H9 (cell line): ENCODE results near the gene NCR1. TPM values are rescaled to one million over a fixed set of nuclear protein-coding genes. Genes with fewer than 3 reads are reported as not detected.
A peak's percentile ranks its signal among the peaks of the same experiment; 100 is the strongest.

Experiments used
- DNase-seq: peaks from one replicate; pipeline ENCODE4 v3.0.0-alpha.2; 2017
- H2AFZ ChIP-seq: one replicate; pipeline ENCODE4 v1.6.1; 2013; ENCODE audit warnings: mild to moderate bottlenecking, low read length, control low read depth, moderate library complexity
- H2AK5ac ChIP-seq: 2 replicates; pipeline ENCODE4 v1.6.1; 2013; ENCODE audit warnings: low read length, control low read depth, mixed read lengths; ENCODE audit not compliant: insufficient read length
- H2BK120ac ChIP-seq: one replicate; pipeline ENCODE4 v1.6.1; 2013; ENCODE audit warnings: low read depth, mild to moderate bottlenecking, low read length, control low read depth, inconsistent platforms; ENCODE audit not compliant: poor library complexity, severe bottlenecking
- H2BK12ac ChIP-seq: 2 replicates; pipeline ENCODE4 v1.6.1; 2013; ENCODE audit warnings: low read length, control low read depth, mixed read lengths, low read depth; ENCODE audit not compliant: insufficient read length
- H2BK15ac ChIP-seq: 2 replicates; pipeline ENCODE4 v1.6.1; 2013; ENCODE audit warnings: low read depth, low read length, control low read depth
- H2BK20ac ChIP-seq: one replicate; pipeline ENCODE4 v1.6.1; 2013; ENCODE audit warnings: low read depth, mild to moderate bottlenecking, low read length, control low read depth, inconsistent platforms; ENCODE audit not compliant: poor library complexity, severe bottlenecking
- H2BK5ac ChIP-seq: 2 replicates; pipeline ENCODE4 v1.6.1; 2013; ENCODE audit warnings: low read length, control low read depth, mixed read lengths; ENCODE audit not compliant: insufficient read length
- H3K14ac ChIP-seq: 2 replicates; pipeline ENCODE4 v1.6.1; 2013; ENCODE audit warnings: low read length, control low read depth; ENCODE audit not compliant: insufficient read depth
- H3K18ac ChIP-seq: 2 replicates; pipeline ENCODE4 v1.6.1; 2013; ENCODE audit warnings: low read depth, mild to moderate bottlenecking, mixed read lengths, low read length, control low read depth; ENCODE audit not compliant: insufficient read length
- H3K23ac ChIP-seq: 2 replicates; pipeline ENCODE4 v1.6.1; 2013; ENCODE audit warnings: low read length, control low read depth, mixed read lengths, low read depth; ENCODE audit not compliant: insufficient read length
- H3K23me2 ChIP-seq: 2 replicates; pipeline ENCODE4 v1.6.1; 2013; ENCODE audit warnings: low read depth, mild to moderate bottlenecking, mixed read lengths, low read length, control low read depth; ENCODE audit not compliant: insufficient read length, poor library complexity, severe bottlenecking
- H3K27ac ChIP-seq: 2 replicates; pipeline ENCODE4 v1.5.1; 2013; ENCODE audit warnings: low read length, control low read depth, mixed read lengths, low read depth; ENCODE audit not compliant: insufficient read length
- H3K27me3 ChIP-seq: 2 replicates; pipeline ENCODE4 v1.6.1; 2013; ENCODE audit warnings: low read length, control low read depth, inconsistent platforms; ENCODE audit not compliant: insufficient read depth
- H3K4ac ChIP-seq: 2 replicates; pipeline ENCODE4 v1.6.1; 2013; ENCODE audit warnings: low read depth, mild to moderate bottlenecking, control low read depth, inconsistent platforms, low read length, moderate library complexity
- H3K4me1 ChIP-seq: 2 replicates; pipeline ENCODE4 v1.6.1; 2013; ENCODE audit warnings: low read length, control low read depth, inconsistent platforms; ENCODE audit not compliant: insufficient read depth
- H3K4me2 ChIP-seq: 2 replicates; pipeline ENCODE4 v1.6.1; 2013; ENCODE audit warnings: low read length, control low read depth, mixed read lengths; ENCODE audit not compliant: insufficient read length, insufficient read depth
- H3K56ac ChIP-seq: 2 replicates; pipeline ENCODE4 v1.6.1; 2013; ENCODE audit warnings: low read depth, mild to moderate bottlenecking, mixed read lengths, low read length, control low read depth; ENCODE audit not compliant: insufficient read length
- H3K79me1 ChIP-seq: 2 replicates; pipeline ENCODE4 v1.6.1; 2013; ENCODE audit warnings: low read depth, mild to moderate bottlenecking, moderate library complexity, low read length, control low read depth, inconsistent platforms; ENCODE audit not compliant: insufficient read depth, poor library complexity, severe bottlenecking
- H3K79me2 ChIP-seq: 2 replicates; pipeline ENCODE4 v1.6.1; 2013; ENCODE audit warnings: low read length, control low read depth, inconsistent platforms; ENCODE audit not compliant: insufficient read depth
- H3K9ac ChIP-seq: 2 replicates; pipeline ENCODE4 v1.6.1; 2013; ENCODE audit warnings: low read length, control low read depth, mixed read lengths; ENCODE audit not compliant: insufficient read length; ENCODE audit errors: extremely low read depth
- H3K9me3 ChIP-seq: one replicate; pipeline ENCODE4 v1.6.1; 2013; ENCODE audit warnings: low read depth, low read length, inconsistent platforms; ENCODE audit not compliant: control insufficient read depth
- H3T11ph ChIP-seq: one replicate; pipeline ENCODE4 v1.6.1; 2013; ENCODE audit warnings: mild to moderate bottlenecking, low read length, control low read depth, inconsistent platforms
- H4K20me1 ChIP-seq: one replicate; pipeline ENCODE4 v1.6.1; 2013; ENCODE audit not compliant: control insufficient read depth, insufficient read length, insufficient read depth
- H4K5ac ChIP-seq: 2 replicates; pipeline ENCODE4 v1.6.1; 2013; ENCODE audit warnings: low read depth, mild to moderate bottlenecking, mixed read lengths, low read length, control low read depth; ENCODE audit not compliant: insufficient read length
- H4K8ac ChIP-seq: replicated peaks from 2 replicates; pipeline ENCODE4 v1.6.1; 2013; ENCODE audit warnings: low read length, control low read depth, mixed read lengths, low read depth; ENCODE audit not compliant: insufficient read length
- H4K91ac ChIP-seq: 2 replicates; pipeline ENCODE4 v1.6.1; 2013; ENCODE audit warnings: low read depth, mild to moderate bottlenecking, moderate library complexity, mixed read lengths, low read length, control low read depth; ENCODE audit not compliant: insufficient read length
- H3K27ac Mint-ChIP-seq, 3 experiments: 2 replicates in 2 of 3; 3 replicates in 1 of 3; pipeline ENCODE4 v1.8.0; 2020 to 2021; ENCODE audit warnings: mixed read lengths in 3 of 3, mild to moderate bottlenecking in 1 of 3, moderate library complexity in 1 of 3
- H3K27me3 Mint-ChIP-seq: 2 replicates; pipeline ENCODE4 v1.8.0; 2021; ENCODE audit warnings: low read depth, mild to moderate bottlenecking, moderate library complexity, mixed read lengths
- H3K36me3 Mint-ChIP-seq, 3 experiments: 2 replicates in 2 of 3; 3 replicates in 1 of 3; pipeline ENCODE4 v1.8.0; 2020 to 2021; ENCODE audit warnings: low read depth in 3 of 3, mixed read lengths in 3 of 3; ENCODE audit not compliant: insufficient read depth in 1 of 3
- H3K4me1 Mint-ChIP-seq, 2 experiments: 2 replicates each; pipeline ENCODE4 v1.8.0; 2020; ENCODE audit warnings: mixed read lengths in 2 of 2
- H3K4me3 Mint-ChIP-seq, 2 experiments: 2 replicates in 1 of 2; 3 replicates in 1 of 2; pipeline ENCODE4 v1.8.0; 2020 to 2021; ENCODE audit warnings: mild to moderate bottlenecking in 2 of 2, mixed read lengths in 2 of 2, moderate library complexity in 1 of 2
- H3K9me3 Mint-ChIP-seq, 2 experiments: 2 replicates in 1 of 2; 3 replicates in 1 of 2; pipeline ENCODE4 v1.8.0; 2020; ENCODE audit warnings: mild to moderate bottlenecking in 2 of 2, mixed read lengths in 2 of 2, moderate library complexity in 1 of 2
- WGBS: extraction: QIAGEN DNeasy Blood & Tissue Kit; methylation state at CpG from one replicate; pipeline ENCODE4 v1.1.7; 2013; ENCODE audit warnings: missing lambda C conversion rate, low lambda C conversion rate, mixed read lengths; ENCODE audit not compliant: insufficient read length; ENCODE audit errors: extremely low coverage; 5-methylcytosine and 5-hydroxymethylcytosine counted together
- total RNA-seq: library from RNA; stranded (reverse); gene quantifications from 2 replicates; pipeline ENCODE4 v1.2.1, GENCODE V29; 2021
- TF ChIP-seq, protein P1 (sequence below): fragments of 200-600 bp; sonication (generic); conservative IDR thresholded peaks from 3 replicates; pipeline ENCODE4 v1.8.0; 2021; ENCODE audit warnings: antibody characterized with exemption, mild to moderate bottlenecking

The NCR1 gene
- total RNA-seq, 1 experiment from 2014 or later, result 2.0 TPM

- no peak within 1 kb of the TSS for H4K5ac ChIP-seq
- peaks cover 0 to 84% of the 10 kb centered on the region in 2 experiments; a peak in 2 of 5 replicates for H3K9me3 Mint-ChIP-seq
- H3K79me1 ChIP-seq, result no peaks in the 10 kb centered on the region
- H4K91ac ChIP-seq, result no peak within 1 kb of the TSS
- no peak within 1 kb of the TSS for H3K56ac ChIP-seq
- H3K18ac ChIP-seq, result peak within 1 kb of the TSS; percentile 63
- no peak within 1 kb of the TSS for H3K4ac ChIP-seq
- H2BK15ac ChIP-seq, result no peak within 1 kb of the TSS
- no peaks in the 10 kb centered on the region for H3K36me3 Mint-ChIP-seq
- H2BK20ac ChIP-seq, result no peak within 1 kb of the TSS
- no peak within 1 kb of the TSS for H2BK12ac ChIP-seq
- H3K27me3 ChIP-seq, result no peaks in the 10 kb centered on the region
- H3T11ph ChIP-seq, result no peak within 1 kb of the TSS
- H2BK5ac ChIP-seq, result no peak within 1 kb of the TSS
- no CpG with 5 or more reads among the region's 8 CpGs for WGBS
- peaks cover 0 to 22% of the 10 kb centered on the region in 2 experiments; a peak in 2 of 4 replicates for H3K4me1 Mint-ChIP-seq
- H3K27me3 Mint-ChIP-seq, result no peaks in the 10 kb centered on the region
- H3K27ac Mint-ChIP-seq, result no peak within 1 kb of the TSS
- H3K4me1 ChIP-seq, result no peaks in the 10 kb centered on the region; the same call in 1 of the 2 replicates
- no peak within 1 kb of the TSS for H3K4me2 ChIP-seq
- H4K8ac ChIP-seq, result no peak within 1 kb of the TSS
- no peak within 1 kb of the TSS for H2AK5ac ChIP-seq
- DNase-seq, result peak; percentile 51
- no peak within 1 kb of the TSS for H3K23ac ChIP-seq
- TF ChIP-seq, protein P1, sequence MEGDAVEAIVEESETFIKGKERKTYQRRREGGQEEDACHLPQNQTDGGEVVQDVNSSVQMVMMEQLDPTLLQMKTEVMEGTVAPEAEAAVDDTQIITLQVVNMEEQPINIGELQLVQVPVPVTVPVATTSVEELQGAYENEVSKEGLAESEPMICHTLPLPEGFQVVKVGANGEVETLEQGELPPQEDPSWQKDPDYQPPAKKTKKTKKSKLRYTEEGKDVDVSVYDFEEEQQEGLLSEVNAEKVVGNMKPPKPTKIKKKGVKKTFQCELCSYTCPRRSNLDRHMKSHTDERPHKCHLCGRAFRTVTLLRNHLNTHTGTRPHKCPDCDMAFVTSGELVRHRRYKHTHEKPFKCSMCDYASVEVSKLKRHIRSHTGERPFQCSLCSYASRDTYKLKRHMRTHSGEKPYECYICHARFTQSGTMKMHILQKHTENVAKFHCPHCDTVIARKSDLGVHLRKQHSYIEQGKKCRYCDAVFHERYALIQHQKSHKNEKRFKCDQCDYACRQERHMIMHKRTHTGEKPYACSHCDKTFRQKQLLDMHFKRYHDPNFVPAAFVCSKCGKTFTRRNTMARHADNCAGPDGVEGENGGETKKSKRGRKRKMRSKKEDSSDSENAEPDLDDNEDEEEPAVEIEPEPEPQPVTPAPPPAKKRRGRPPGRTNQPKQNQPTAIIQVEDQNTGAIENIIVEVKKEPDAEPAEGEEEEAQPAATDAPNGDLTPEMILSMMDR, result no peak
- H3K4me3 Mint-ChIP-seq, result no peak within 1 kb of the TSS
- no peaks in the 10 kb centered on the region for H3K9me3 ChIP-seq
- H2AFZ ChIP-seq, result no peak within 1 kb of the TSS
- no peaks in the 10 kb centered on the region for H3K79me2 ChIP-seq
- 0 out of 2 replicates have a peak within 1 kb of the TSS, but pooled peaks have one; percentile 75 for H3K14ac ChIP-seq
- H3K27ac ChIP-seq, result no peak within 1 kb of the TSS
- no peak within 1 kb of the TSS for H2BK120ac ChIP-seq
- no peaks in the 10 kb centered on the region for H4K20me1 ChIP-seq
- peak within 1 kb of the TSS; percentile 33 for H3K9ac ChIP-seq
- no peaks in the 10 kb centered on the region for H3K23me2 ChIP-seq
Measured at GRCh38 chr19:54947381-54947780, 41.4 kb downstream of the NCR1 start, which contains the start of gene NLRP7. Gene NLRP7, minus strand, starts transcription at chr19:54947530.
